Glutamatergic neuron (in vitro differentiated cells): ENCODE results near the gene OGG1. TPM values are rescaled to one million over a fixed set of nuclear protein-coding genes. Genes with fewer than 3 reads are reported as not detected.

Source experiments
- DNase-seq: peaks from one replicate; pipeline ENCODE4 v3.0.0; 2022
- H3K27ac Mint-ChIP-seq: one replicate; pipeline ENCODE4 v1.8.0; 2020; ENCODE audit warnings: mild to moderate bottlenecking, mixed read lengths, inconsistent platforms; ENCODE audit not compliant: unreplicated experiment
- H3K27me3 Mint-ChIP-seq: one replicate; pipeline ENCODE4 v1.8.0; 2020; ENCODE audit warnings: mild to moderate bottlenecking, moderate library complexity, mixed read lengths, inconsistent platforms; ENCODE audit not compliant: unreplicated experiment
- H3K36me3 Mint-ChIP-seq: one replicate; pipeline ENCODE4 v1.8.0; 2020; ENCODE audit warnings: mild to moderate bottlenecking, mixed read lengths, inconsistent platforms; ENCODE audit not compliant: unreplicated experiment
- H3K4me1 Mint-ChIP-seq: one replicate; pipeline ENCODE4 v1.8.0; 2020; ENCODE audit warnings: mild to moderate bottlenecking, low read depth, mixed read lengths, inconsistent platforms; ENCODE audit not compliant: unreplicated experiment
- H3K4me3 Mint-ChIP-seq: one replicate; pipeline ENCODE4 v1.8.0; 2020; ENCODE audit warnings: mild to moderate bottlenecking, mixed read lengths, inconsistent platforms; ENCODE audit not compliant: unreplicated experiment
- H3K9me3 Mint-ChIP-seq: one replicate; pipeline ENCODE4 v1.8.0; 2020; ENCODE audit warnings: mild to moderate bottlenecking, moderate library complexity, mixed read lengths, inconsistent platforms; ENCODE audit not compliant: unreplicated experiment
- CTCF ChIP-seq: fragments of 200-600 bp; sonication (generic); IDR thresholded peaks from one replicate; pipeline ENCODE4 v1.5.0; 2021; ENCODE audit not compliant: partially characterized antibody, unreplicated experiment
- total RNA-seq: library from RNA; stranded (reverse); fragmentation: NEBNext Ultra II Directional; extraction: Animal tissue kit (Norgen Biotek cat#: 25700); gene quantifications from one replicate; pipeline ENCODE4 v1.2.1, GENCODE V29; 2021; ENCODE audit not compliant: unreplicated experiment

Gene OGG1
- total RNA-seq, 1 donor from 2014 or later = 76.5 TPM

GRCh38 chr3:9797196-9797945 is 47.6 kb downstream of the OGG1 start:
- H3K4me1 Mint-ChIP-seq = peaks cover 2% of the 10 kb centered on the region
- H3K27ac Mint-ChIP-seq = peak overlapping the region; percentile 22
- no peak for TF ChIP-seq CTCF
- peaks cover 10% of the 10 kb centered on the region for H3K9me3 Mint-ChIP-seq
- DNase-seq = no peak
- no peaks in the 10 kb centered on the region for H3K36me3 Mint-ChIP-seq
- H3K27me3 Mint-ChIP-seq = peaks cover 9% of the 10 kb centered on the region
- no peak overlapping the region for H3K4me3 Mint-ChIP-seq

- peak; percentile 19 for TF ChIP-seq CTCF
- Mint-ChIP-seq H3K4me1 (no peaks in the 10 kb centered on the region), H3K36me3 (peaks cover 5% of the 10 kb centered on the region), H3K4me3 (no peak overlapping the region), H3K27me3 (peaks cover 3% of the 10 kb centered on the region), H3K27ac (no peak overlapping the region), H3K9me3 (peaks cover 7% of the 10 kb centered on the region)
- no peak for DNase-seq
Observed at GRCh38 chr3:9800529-9800928, 50.8 kb downstream of the OGG1 start.

- Mint-ChIP-seq H3K9me3 (peaks cover 4% of the 10 kb centered on the region), H3K27ac (no peak overlapping the region), H3K36me3 (peaks cover 5% of the 10 kb centered on the region), H3K4me3 (no peak overlapping the region), H3K4me1 (peaks cover 8% of the 10 kb centered on the region), H3K27me3 (peaks cover 3% of the 10 kb centered on the region)
- DNase-seq = no peak
- no peak for TF ChIP-seq CTCF
Observed at GRCh38 chr3:9803494-9803893, 53.7 kb downstream of the OGG1 start.

GRCh38 chr3:9804996-9805395 is 55.2 kb downstream of the OGG1 start:
- Mint-ChIP-seq H3K9me3 (peaks cover 6% of the 10 kb centered on the region), H3K27me3 (peaks cover 5% of the 10 kb centered on the region), H3K27ac (no peak overlapping the region), H3K36me3 (peaks cover 5% of the 10 kb centered on the region), H3K4me3 (no peak overlapping the region), H3K4me1 (peaks cover 20% of the 10 kb centered on the region)
- no peak for TF ChIP-seq CTCF
- DNase-seq = no peak

- Mint-ChIP-seq H3K4me3 (no peak overlapping the region), H3K27me3 (peaks cover 11% of the 10 kb centered on the region), H3K36me3 (peaks cover 9% of the 10 kb centered on the region), H3K4me1 (peaks cover 26% of the 10 kb centered on the region), H3K27ac (peak overlapping the region; percentile 17), H3K9me3 (peaks cover 7% of the 10 kb centered on the region)
- TF ChIP-seq CTCF = no peak
- no peak for DNase-seq
Observed at GRCh38 chr3:9806137-9806536, 56.4 kb downstream of the OGG1 start.

Other genes with a start within 250 kb of the OGG1 start
- 23.4 TPM for gene LHFPL4, start 196.1 kb upstream of the OGG1 start, total RNA-seq
- 45.7 TPM for gene MTMR14, start 100.4 kb upstream of the OGG1 start, total RNA-seq
- gene CPNE9, start 46.1 kb upstream of the OGG1 start, total RNA-seq = 54.6 TPM
- 30.6 TPM for gene BRPF1, start 18.2 kb upstream of the OGG1 start, total RNA-seq
- gene CAMK1, start 20.0 kb downstream of the OGG1 start, total RNA-seq = 8.2 TPM
- 59.1 TPM for gene TADA3, start 42.5 kb downstream of the OGG1 start, total RNA-seq
- gene ARPC4, start 43.1 kb downstream of the OGG1 start, total RNA-seq = 164 TPM
- 45.7 TPM for gene TTLL3, start 60.3 kb downstream of the OGG1 start, total RNA-seq
- gene RPUSD3, start 94.1 kb downstream of the OGG1 start, total RNA-seq = 81.7 TPM
- not detected for gene CIDEC, start 130.3 kb downstream of the OGG1 start, total RNA-seq
- 37.8 TPM for gene JAGN1, start 140.7 kb downstream of the OGG1 start, total RNA-seq
- gene IL17RE, start 152.9 kb downstream of the OGG1 start, total RNA-seq = 3.9 TPM
- 41.9 TPM for gene IL17RC, start 167.1 kb downstream of the OGG1 start, total RNA-seq
- 92.6 TPM for gene CRELD1, start 183.9 kb downstream of the OGG1 start, total RNA-seq
- 8.9 TPM for gene PRRT3, start 202.5 kb downstream of the OGG1 start, total RNA-seq
- gene EMC3, start 236.9 kb downstream of the OGG1 start, total RNA-seq = 49.0 TPM